Measurements from ENCODE around the gene B3GNT2. TPM values are rescaled to one million over a fixed set of nuclear protein-coding genes. Genes with fewer than 3 reads are reported as not detected.
A peak's percentile ranks its signal among the peaks of the same experiment; 100 is the strongest.

Gene B3GNT2
- total and polyA plus RNA-seq, 5 experiments from 2014 or later: 20.0 to 31.0 (median 22.8) TPM

- H3K27ac Mint-ChIP-seq: peak overlapping the region; percentile 86 to 93 (median 91)
- ATAC-seq: peak; percentile 15 to 38
- H3K36me3 Mint-ChIP-seq: peaks cover 15 to 46% (median 28%) of the 10 kb centered on the region in 3 donors
- DNase-seq: no peak
- H3K4me1 Mint-ChIP-seq: peaks cover 71 to 99% (median 95%) of the 10 kb centered on the region in 4 donors
- H3K27me3 Mint-ChIP-seq: no peaks in the 10 kb centered on the region
- POLR2A ChIA-PET: interaction anchor here (0.6 to 1.2 kb wide), 4 partner anchors 9 to 63 kb away, joined by 3 to 4 read pairs (median 3); no protein-coding TSS in a partner anchor
- peak overlapping the region; percentile 12 to 95 (median 61) for H3K4me3 Mint-ChIP-seq
- peaks cover 0 to 21% (median 5%) of the 10 kb centered on the region in 9 donors for H3K9me3 Mint-ChIP-seq
These were observed 13.6 kb downstream of the B3GNT2 start for GRCh38 chr2:62209427-62209991.

GRCh38 chr2:62215306-62216064, 19.6 kb downstream of the B3GNT2 start:
- Mint-ChIP-seq H3K36me3 (peaks cover 15 to 41% (median 29%) of the 10 kb centered on the region in 3 donors), H3K4me3 (peak overlapping the region in 8 of 10 donors; percentile 4 to 70 (median 53)), H3K27me3 (no peaks in the 10 kb centered on the region), H3K9me3 (peaks cover 0 to 35% (median 10%) of the 10 kb centered on the region in 9 donors), H3K27ac (peak overlapping the region; percentile 68 to 92 (median 88)), H3K4me1 (peaks cover 62 to 99% (median 97%) of the 10 kb centered on the region in 4 donors)
- no peak for DNase-seq
- POLR2A ChIA-PET: no interaction called here
- ATAC-seq: no peak

- Mint-ChIP-seq H3K36me3 (peaks cover 21 to 39% (median 25%) of the 10 kb centered on the region in 3 donors), H3K27ac (peak overlapping the region; percentile 79 to 92 (median 88)), H3K27me3 (no peaks in the 10 kb centered on the region), H3K9me3 (peaks cover 0 to 37% (median 10%) of the 10 kb centered on the region in 9 donors), H3K4me3 (peak overlapping the region in 8 of 10 donors; percentile 45 to 74 (median 54)), H3K4me1 (peaks cover 63 to 100% (median 98%) of the 10 kb centered on the region in 4 donors)
- DNase-seq: no peak
- no peak for ATAC-seq
- POLR2A ChIA-PET: no interaction called here
These were observed 20.2 kb downstream of the B3GNT2 start for GRCh38 chr2:62216113-62216512.

- peaks cover 64 to 100% (median 99%) of the 10 kb centered on the region in 4 donors for H3K4me1 Mint-ChIP-seq
- POLR2A ChIA-PET: no interaction called here
- ATAC-seq (no peak), DNase-seq (no peak)
- peaks cover 21 to 34% (median 22%) of the 10 kb centered on the region in 3 donors for H3K36me3 Mint-ChIP-seq
- peak overlapping the region; percentile 57 to 92 (median 86) for H3K27ac Mint-ChIP-seq
- no peaks in the 10 kb centered on the region for H3K27me3 Mint-ChIP-seq
- H3K9me3 Mint-ChIP-seq: peaks cover 0 to 35% (median 6%) of the 10 kb centered on the region in 9 donors
- H3K4me3 Mint-ChIP-seq: peak overlapping the region in 9 of 10 donors; percentile 15 to 74 (median 49)
These were observed 20.7 kb downstream of the B3GNT2 start for GRCh38 chr2:62216616-62217015.

- Mint-ChIP-seq H3K36me3 (peaks cover 21 to 32% (median 21%) of the 10 kb centered on the region in 3 donors), H3K4me3 (peak overlapping the region in 8 of 10 donors; percentile 14 to 74 (median 49)), H3K4me1 (peaks cover 60 to 100% (median 99%) of the 10 kb centered on the region in 4 donors), H3K27ac (peak overlapping the region; percentile 57 to 92 (median 88)), H3K27me3 (no peaks in the 10 kb centered on the region), H3K9me3 (peaks cover 0 to 35% (median 3%) of the 10 kb centered on the region in 9 donors)
- DNase-seq (no peak), ATAC-seq (peak in 1 of 2 donors; percentile 10)
- POLR2A ChIA-PET: interaction anchor here (1.6 kb wide), 1 partner anchor 22 kb away, joined by 4 read pairs; the partner anchor contains the start of gene B3GNT2
These were observed 21.5 kb downstream of the B3GNT2 start for GRCh38 chr2:62217421-62217820.

- Mint-ChIP-seq H3K36me3 (peaks cover 23 to 35% (median 25%) of the 10 kb centered on the region in 3 donors), H3K27ac (peak overlapping the region; percentile 58 to 92 (median 88)), H3K4me1 (peaks cover 59 to 100% (median 99%) of the 10 kb centered on the region in 4 donors), H3K4me3 (peak overlapping the region in 3 of 10 donors; percentile 23 to 50 (median 48)), H3K9me3 (peaks cover 0 to 35% (median 3%) of the 10 kb centered on the region in 9 donors), H3K27me3 (no peaks in the 10 kb centered on the region)
- ATAC-seq (no peak), DNase-seq (no peak)
- POLR2A ChIA-PET: interaction anchor here (1.6 kb wide), 1 partner anchor 22 kb away, joined by 4 read pairs; the partner anchor contains the start of gene B3GNT2
These were observed 22.1 kb downstream of the B3GNT2 start for GRCh38 chr2:62217970-62218369.

- Mint-ChIP-seq H3K27me3 (no peaks in the 10 kb centered on the region), H3K27ac (peak overlapping the region; percentile 80 to 92 (median 88)), H3K4me3 (peak overlapping the region in 9 of 10 donors; percentile 3 to 51 (median 35)), H3K36me3 (peaks cover 28 to 41% (median 30%) of the 10 kb centered on the region in 3 donors), H3K4me1 (peaks cover 51 to 95% (median 93%) of the 10 kb centered on the region in 4 donors), H3K9me3 (peaks cover 0 to 35% (median 7%) of the 10 kb centered on the region in 9 donors)
- DNase-seq: no peak
- no peak for ATAC-seq
- POLR2A ChIA-PET: no interaction called here
These were observed 23.7 kb downstream of the B3GNT2 start for GRCh38 chr2:62219407-62220159.

- peaks cover 0 to 35% (median 7%) of the 10 kb centered on the region in 9 donors for H3K9me3 Mint-ChIP-seq
- no peak for DNase-seq
- POLR2A ChIA-PET: interaction anchor here (1.0 kb wide), 1 partner anchor 10 kb away, joined by 3 read pairs; no protein-coding TSS in a partner anchor
- ATAC-seq: no peak
- peaks cover 40 to 89% (median 85%) of the 10 kb centered on the region in 4 donors for H3K4me1 Mint-ChIP-seq
- H3K36me3 Mint-ChIP-seq: peaks cover 34 to 56% (median 44%) of the 10 kb centered on the region in 3 donors
- peak overlapping the region; percentile 60 to 96 (median 91) for H3K27ac Mint-ChIP-seq
- peak overlapping the region in 5 of 10 donors; percentile 1 to 48 (median 11) for H3K4me3 Mint-ChIP-seq
- no peaks in the 10 kb centered on the region for H3K27me3 Mint-ChIP-seq
These were observed 25.2 kb downstream of the B3GNT2 start for GRCh38 chr2:62221141-62221540.

- peaks cover 34 to 57% (median 46%) of the 10 kb centered on the region in 3 donors for H3K36me3 Mint-ChIP-seq
These were observed 26.3 kb downstream of the B3GNT2 start for GRCh38 chr2:62222171-62222570.

GRCh38 chr2:62222674-62223073, 26.8 kb downstream of the B3GNT2 start:
- POLR2A ChIA-PET: no interaction called here
- Mint-ChIP-seq H3K4me1 (peaks cover 35 to 86% (median 77%) of the 10 kb centered on the region in 4 donors), H3K27me3 (no peaks in the 10 kb centered on the region), H3K9me3 (peaks cover 0 to 35% (median 7%) of the 10 kb centered on the region in 9 donors), H3K36me3 (peaks cover 34 to 57% (median 46%) of the 10 kb centered on the region in 3 donors), H3K27ac (peak overlapping the region; percentile 87 to 96 (median 92)), H3K4me3 (peak overlapping the region in 8 of 10 donors; percentile 20 to 73 (median 50))
- DNase-seq: peak in 3 of 10 donors; percentile 15 to 37 (median 33)
- peak; percentile 61 to 78 for ATAC-seq

More at GRCh38 chr2:62222171-62222570, 26.3 kb downstream of the B3GNT2 start:
- ATAC-seq: no peak
- Mint-ChIP-seq H3K4me3 (peak overlapping the region in 7 of 10 donors; percentile 20 to 65 (median 48)), H3K4me1 (peaks cover 34 to 86% (median 77%) of the 10 kb centered on the region in 4 donors), H3K27me3 (no peaks in the 10 kb centered on the region), H3K9me3 (peaks cover 0 to 35% (median 7%) of the 10 kb centered on the region in 9 donors), H3K27ac (peak overlapping the region; percentile 87 to 96 (median 92))
- no peak for DNase-seq
- POLR2A ChIA-PET: no interaction called here

GRCh38 chr2:62224976-62225375, 29.1 kb downstream of the B3GNT2 start:
- H3K36me3 Mint-ChIP-seq: peaks cover 34 to 44% (median 44%) of the 10 kb centered on the region in 3 donors
- DNase-seq (no peak), ATAC-seq (no peak)
- peaks cover 27 to 74% (median 61%) of the 10 kb centered on the region in 4 donors for H3K4me1 Mint-ChIP-seq
- peaks cover 0 to 25% (median 7%) of the 10 kb centered on the region in 9 donors for H3K9me3 Mint-ChIP-seq
- POLR2A ChIA-PET: no interaction called here
- H3K4me3 Mint-ChIP-seq: no peak overlapping the region
- H3K27ac Mint-ChIP-seq: peak overlapping the region in 7 of 10 donors; percentile 3 to 74 (median 41)
- H3K27me3 Mint-ChIP-seq: no peaks in the 10 kb centered on the region
